Stimulated activated CD4-positive, alpha-beta T cell treated with anti-CD3 and anti-CD28 coated beads, Interleukin-12 subunit alpha, Interleukin-12 subunit beta, amount 100 ng/mL, for 48 hours (primary cell): ENCODE results near the gene SRI.

Experiments
- DNase-seq, 3 donors: peaks; one replicate each; pipeline ENCODE4 v3.0.0-alpha.2; 2020; ENCODE audit warnings: low read depth in 2 of 3, low spot score in 1 of 3

The SRI gene

GRCh38 chr7:88226201-88226600 is 6.4 kb upstream of the SRI start:
- DNase-seq, result no peak

GRCh38 chr7:88224601-88225275 is 4.9 kb upstream of the SRI start:
- DNase-seq, result no peak

- no peak for DNase-seq
Observed at GRCh38 chr7:88223265-88223664, 3.4 kb upstream of the SRI start.

GRCh38 chr7:88218836-88219605 is 817 bp downstream of the SRI start:
- DNase-seq, result peak in 1 of 3 donors; percentile 15

GRCh38 chr7:88218429-88218745 is 1.5 kb downstream of the SRI start:
- no peak for DNase-seq

GRCh38 chr7:88217675-88218428 is 2.0 kb downstream of the SRI start:
- no peak for DNase-seq

GRCh38 chr7:88216276-88216675 is 3.6 kb downstream of the SRI start:
- DNase-seq, result no peak

GRCh38 chr7:88215295-88215694 is 4.5 kb downstream of the SRI start:
- DNase-seq, result no peak

- DNase-seq, result no peak
Observed at GRCh38 chr7:88214456-88214855, 5.4 kb downstream of the SRI start.

GRCh38 chr7:88212918-88213317 is 6.9 kb downstream of the SRI start:
- DNase-seq, result no peak

GRCh38 chr7:88208521-88208920 is 11.3 kb downstream of the SRI start:
- no peak for DNase-seq

GRCh38 chr7:88206254-88206653 is 13.6 kb downstream of the SRI start:
- no peak for DNase-seq

- no peak for DNase-seq
Observed at GRCh38 chr7:88205179-88205578, 14.7 kb downstream of the SRI start.

- DNase-seq, result no peak
Observed at GRCh38 chr7:88204525-88205110, 15.2 kb downstream of the SRI start.

- no peak for DNase-seq
Observed at GRCh38 chr7:88203401-88203800, 16.4 kb downstream of the SRI start.

- DNase-seq, result no peak
Observed at GRCh38 chr7:88202799-88203198, 17.0 kb downstream of the SRI start.

GRCh38 chr7:88202278-88202677 is 17.6 kb downstream of the SRI start:
- no peak for DNase-seq

- DNase-seq, result no peak
Observed at GRCh38 chr7:88201305-88201704, 18.5 kb downstream of the SRI start.

- no peak for DNase-seq
Observed at GRCh38 chr7:88200789-88201188, 19.0 kb downstream of the SRI start.

GRCh38 chr7:88200261-88200660 is 19.6 kb downstream of the SRI start:
- no peak for DNase-seq

- DNase-seq, result no peak
Observed at GRCh38 chr7:88191911-88192310, 27.9 kb downstream of the SRI start.

- no peak for DNase-seq
Observed at GRCh38 chr7:88185650-88186049, 34.2 kb downstream of the SRI start.
